ENCODE results near the gene CNGA2.

DNA sequence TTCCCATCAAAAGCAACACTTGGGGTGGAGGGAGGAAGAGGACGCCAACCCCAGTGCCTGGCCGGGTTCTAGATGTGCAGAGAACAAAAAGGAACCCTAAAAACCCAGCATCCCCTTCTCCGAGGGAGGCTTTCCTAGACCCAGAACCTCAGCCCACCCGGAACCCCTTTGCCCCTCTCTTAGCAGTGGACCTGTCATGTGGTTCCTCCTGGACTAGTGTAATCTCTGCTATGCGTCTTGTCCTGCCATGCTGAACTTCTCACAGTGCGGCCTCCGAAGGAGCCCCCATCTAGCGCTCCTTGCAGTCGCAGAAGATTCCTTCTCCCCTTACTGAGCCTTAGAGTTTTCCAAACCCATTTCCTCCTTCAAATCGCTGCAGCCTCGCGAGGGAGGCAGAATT, 40.4 kb upstream of the CNGA2 start:
- TF ChIP-seq CTCF (IDR thresholded peaks at IDR 0.05): no peak
- TF ChIP-seq POLR2A (IDR thresholded peaks at IDR 0.05): no peak
